ENCODE results near the gene TBC1D22A.

Gene TBC1D22A

GRCh38 chr22:46776876-46777608, 14.6 kb downstream of the TBC1D22A start:
- no peaks in the 10 kb centered on the region for H4K20me1 ChIP-seq (ENCODE audit: insufficient read depth)
- H3K9ac ChIP-seq, result no peak overlapping the region
- H3K4me2 ChIP-seq, result no peak overlapping the region
- no peak overlapping the region for H3K27ac ChIP-seq
- no peak for TF ChIP-seq CTCF (conservative IDR thresholded peaks at IDR 0.05; ENCODE audit: low read depth, low read length)
- no peak overlapping the region for H2AFZ ChIP-seq (ENCODE audit: low read depth)
- no peaks in the 10 kb centered on the region for H3K79me2 ChIP-seq (ENCODE audit: insufficient read depth, low read depth)
- no peaks in the 10 kb centered on the region for H3K36me3 ChIP-seq (ENCODE audit: insufficient read depth)
- no peaks in the 10 kb centered on the region for H3K27me3 ChIP-seq (ENCODE audit: insufficient read depth, low read depth)
- H3K4me3 ChIP-seq (IDR thresholded peaks at IDR 0.05; ENCODE audit: insufficient read depth, low read depth, low read length), result no peak overlapping the region
- no peaks in the 10 kb centered on the region for H3K4me1 ChIP-seq (ENCODE audit: low read depth, poor library complexity, severe bottlenecking)

GRCh38 chr22:46777609-46777970, 15.1 kb downstream of the TBC1D22A start:
- Histone ChIP-seq H2AFZ (ENCODE audit: low read depth) (no peak overlapping the region), H3K79me2 (ENCODE audit: insufficient read depth, low read depth) (no peaks in the 10 kb centered on the region), H3K27ac (no peak overlapping the region), H3K27me3 (ENCODE audit: insufficient read depth, low read depth) (no peaks in the 10 kb centered on the region), H3K9ac (no peak overlapping the region), H3K4me2 (no peak overlapping the region), H3K36me3 (ENCODE audit: insufficient read depth) (no peaks in the 10 kb centered on the region), H4K20me1 (ENCODE audit: insufficient read depth) (no peaks in the 10 kb centered on the region), H3K4me3 (IDR thresholded peaks at IDR 0.05; ENCODE audit: insufficient read depth, low read depth, low read length) (no peak overlapping the region), H3K4me1 (ENCODE audit: low read depth, poor library complexity, severe bottlenecking) (no peaks in the 10 kb centered on the region)
- TF ChIP-seq CTCF (conservative IDR thresholded peaks at IDR 0.05; ENCODE audit: low read depth, low read length), result no peak

- no peaks in the 10 kb centered on the region for H3K27me3 ChIP-seq (ENCODE audit: insufficient read depth, low read depth)
- no peak overlapping the region for H3K27ac ChIP-seq
- no peaks in the 10 kb centered on the region for H4K20me1 ChIP-seq (ENCODE audit: insufficient read depth)
- no peaks in the 10 kb centered on the region for H3K36me3 ChIP-seq (ENCODE audit: insufficient read depth)
- no peak overlapping the region for H3K4me3 ChIP-seq (IDR thresholded peaks at IDR 0.05; ENCODE audit: insufficient read depth, low read depth, low read length)
- H3K4me1 ChIP-seq (ENCODE audit: low read depth, poor library complexity, severe bottlenecking), result no peaks in the 10 kb centered on the region
- H2AFZ ChIP-seq (ENCODE audit: low read depth), result no peak overlapping the region
- no peaks in the 10 kb centered on the region for H3K79me2 ChIP-seq (ENCODE audit: insufficient read depth, low read depth)
- no peak overlapping the region for H3K4me2 ChIP-seq
- TF ChIP-seq CTCF (conservative IDR thresholded peaks at IDR 0.05; ENCODE audit: low read depth, low read length), result no peak
- H3K9ac ChIP-seq, result no peak overlapping the region
Observed at GRCh38 chr22:46779023-46779422, 16.6 kb downstream of the TBC1D22A start.

- no peaks in the 10 kb centered on the region for H3K36me3 ChIP-seq (ENCODE audit: insufficient read depth)
- H3K4me2 ChIP-seq, result no peak overlapping the region
- TF ChIP-seq CTCF (conservative IDR thresholded peaks at IDR 0.05; ENCODE audit: low read depth, low read length), result no peak
- no peaks in the 10 kb centered on the region for H4K20me1 ChIP-seq (ENCODE audit: insufficient read depth)
- H3K27ac ChIP-seq, result no peak overlapping the region
- no peaks in the 10 kb centered on the region for H3K79me2 ChIP-seq (ENCODE audit: insufficient read depth, low read depth)
- no peak overlapping the region for H3K9ac ChIP-seq
- no peaks in the 10 kb centered on the region for H3K27me3 ChIP-seq (ENCODE audit: insufficient read depth, low read depth)
- H3K4me1 ChIP-seq (ENCODE audit: low read depth, poor library complexity, severe bottlenecking), result no peaks in the 10 kb centered on the region
- H3K4me3 ChIP-seq (IDR thresholded peaks at IDR 0.05; ENCODE audit: insufficient read depth, low read depth, low read length), result no peak overlapping the region
- no peak overlapping the region for H2AFZ ChIP-seq (ENCODE audit: low read depth)
Observed at GRCh38 chr22:46779651-46780050, 17.2 kb downstream of the TBC1D22A start.
